DOHH2 (cell line): ENCODE data around the gene SHB.

Experiments
- H3F3A ChIP-seq: fragments of 200-600 bp; sonication (generic), shearing (Covaris generic); 2 replicates; pipeline ENCODE4 v1.6.0; 2016; ENCODE audit warnings: antibody characterized with exemption, mild to moderate bottlenecking; ENCODE audit not compliant: control insufficient read depth, insufficient read depth
- H3K27ac ChIP-seq: fragments of 200-600 bp; sonication (generic); 2 replicates; pipeline ENCODE4 v1.5.1; 2014; ENCODE audit warnings: low read depth, mild to moderate bottlenecking, low read length, moderate library complexity
- H3K27me3 ChIP-seq: fragments of 200-600 bp; sonication (generic); 2 replicates; pipeline ENCODE4 v1.6.1; 2014; ENCODE audit warnings: mild to moderate bottlenecking, low read length, mixed read lengths; ENCODE audit not compliant: control insufficient read depth
- H3K36me3 ChIP-seq: fragments of 200-600 bp; sonication (generic); 2 replicates; pipeline ENCODE4 v1.6.1; 2014; ENCODE audit warnings: mild to moderate bottlenecking, low read length, moderate library complexity, mixed read lengths; ENCODE audit not compliant: control insufficient read depth
- H3K4me1 ChIP-seq: fragments of 200-600 bp; sonication (generic); 2 replicates; pipeline ENCODE4 v1.6.1; 2014; ENCODE audit warnings: mild to moderate bottlenecking, low read length, mixed read lengths; ENCODE audit not compliant: control insufficient read depth
- H3K4me2 ChIP-seq: fragments of 200-600 bp; sonication (generic); 2 replicates; pipeline ENCODE4 v1.6.0; 2014; ENCODE audit warnings: mild to moderate bottlenecking, low read length, moderate library complexity
- H3K4me3 ChIP-seq: fragments of 200-600 bp; sonication (generic); 2 replicates; pipeline ENCODE4 v1.5.1; 2014; ENCODE audit warnings: mild to moderate bottlenecking, low read length, mixed read lengths
- H3K79me2 ChIP-seq: fragments of 200-600 bp; sonication (generic); 2 replicates; pipeline ENCODE4 v1.6.1; 2014; ENCODE audit warnings: mild to moderate bottlenecking, low read length, mixed read lengths; ENCODE audit not compliant: control insufficient read depth
- H3K9me2 ChIP-seq: fragments of 200-600 bp; sonication (generic); replicated peaks from 2 replicates; pipeline ENCODE4 v1.6.1; 2014; ENCODE audit warnings: mild to moderate bottlenecking, low read length, mixed read lengths; ENCODE audit not compliant: control insufficient read depth
- H3K9me3 ChIP-seq: fragments of 200-600 bp; sonication (generic); 2 replicates; pipeline ENCODE4 v1.6.1; 2014; ENCODE audit warnings: antibody characterized with exemption, low read length, mixed read lengths; ENCODE audit not compliant: control insufficient read depth, insufficient read depth
- H4K20me1 ChIP-seq: fragments of 200-600 bp; sonication (generic); 2 replicates; pipeline ENCODE4 v1.6.0; 2014; ENCODE audit warnings: low read depth, mild to moderate bottlenecking, antibody characterized with exemption, low read length, moderate library complexity; ENCODE audit not compliant: control insufficient read depth, insufficient read depth
- EZH2phosphoT487 ChIP-seq: fragments of 200-600 bp; sonication (generic); IDR thresholded peaks from 2 replicates; pipeline ENCODE4 v1.6.1; 2017; ENCODE audit warnings: borderline replicate concordance, mild to moderate bottlenecking, antibody characterized with exemption, low read length, moderate library complexity, mixed read lengths
- TF ChIP-seq, protein P1 (sequence below): fragments of 200-600 bp; sonication (generic); IDR thresholded peaks from one replicate; pipeline ENCODE4 v1.5.1; 2014; ENCODE audit warnings: antibody characterized with exemption, mild to moderate bottlenecking, low read depth, low read length; ENCODE audit not compliant: poor library complexity, severe bottlenecking

SHB gene

GRCh38 chr9:37937366-37937765 is 131.7 kb downstream of the SHB start:
- TF ChIP-seq, protein P1, sequence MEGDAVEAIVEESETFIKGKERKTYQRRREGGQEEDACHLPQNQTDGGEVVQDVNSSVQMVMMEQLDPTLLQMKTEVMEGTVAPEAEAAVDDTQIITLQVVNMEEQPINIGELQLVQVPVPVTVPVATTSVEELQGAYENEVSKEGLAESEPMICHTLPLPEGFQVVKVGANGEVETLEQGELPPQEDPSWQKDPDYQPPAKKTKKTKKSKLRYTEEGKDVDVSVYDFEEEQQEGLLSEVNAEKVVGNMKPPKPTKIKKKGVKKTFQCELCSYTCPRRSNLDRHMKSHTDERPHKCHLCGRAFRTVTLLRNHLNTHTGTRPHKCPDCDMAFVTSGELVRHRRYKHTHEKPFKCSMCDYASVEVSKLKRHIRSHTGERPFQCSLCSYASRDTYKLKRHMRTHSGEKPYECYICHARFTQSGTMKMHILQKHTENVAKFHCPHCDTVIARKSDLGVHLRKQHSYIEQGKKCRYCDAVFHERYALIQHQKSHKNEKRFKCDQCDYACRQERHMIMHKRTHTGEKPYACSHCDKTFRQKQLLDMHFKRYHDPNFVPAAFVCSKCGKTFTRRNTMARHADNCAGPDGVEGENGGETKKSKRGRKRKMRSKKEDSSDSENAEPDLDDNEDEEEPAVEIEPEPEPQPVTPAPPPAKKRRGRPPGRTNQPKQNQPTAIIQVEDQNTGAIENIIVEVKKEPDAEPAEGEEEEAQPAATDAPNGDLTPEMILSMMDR: no peak
- TF ChIP-seq EZH2phosphoT487: no peak
- no peak overlapping the region for H3K4me3 ChIP-seq
- H3K4me1 ChIP-seq: no peaks in the 10 kb centered on the region

DNA sequence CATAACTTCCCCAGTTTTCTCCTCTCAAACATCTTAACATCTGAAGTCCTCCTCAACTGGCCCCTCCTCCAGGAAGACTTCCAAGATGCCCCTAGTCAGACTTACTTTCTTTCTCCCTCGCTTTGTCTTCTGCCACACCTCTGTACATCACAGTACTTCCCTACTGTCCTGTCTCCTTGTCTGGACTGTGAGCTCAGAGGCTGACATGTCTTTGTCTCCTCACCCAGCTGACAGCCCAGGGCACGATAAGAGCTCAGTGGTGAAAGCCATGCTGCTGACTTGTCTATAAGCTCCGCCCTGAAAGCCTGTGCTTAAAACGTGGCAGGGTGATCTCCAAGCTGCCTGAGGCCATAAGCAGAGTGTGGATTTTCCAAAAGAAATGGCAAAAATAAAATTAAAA is 132.1 kb downstream of the SHB start:
- TF ChIP-seq, protein P1: no peak
- no peak for TF ChIP-seq EZH2phosphoT487
- Histone ChIP-seq H3K27me3 (no peaks in the 10 kb centered on the region; the same call in 1 of the 2 replicates), H4K20me1 (no peaks in the 10 kb centered on the region), H3F3A (no peaks in the 10 kb centered on the region), H3K9me2 (no peaks in the 10 kb centered on the region), H3K4me3 (no peak overlapping the region), H3K79me2 (no peaks in the 10 kb centered on the region), H3K4me1 (no peaks in the 10 kb centered on the region), H3K4me2 (no peak overlapping the region), H3K36me3 (no peaks in the 10 kb centered on the region), H3K27ac (no peak overlapping the region), H3K9me3 (no peaks in the 10 kb centered on the region)

More at GRCh38 chr9:37937366-37937765, 131.7 kb downstream of the SHB start:
- Histone ChIP-seq H4K20me1 (no peaks in the 10 kb centered on the region), H3K9me2 (no peaks in the 10 kb centered on the region), H3K27me3 (peaks cover 2% of the 10 kb centered on the region; the same call in 1 of the 2 replicates), H3F3A (no peaks in the 10 kb centered on the region), H3K79me2 (no peaks in the 10 kb centered on the region), H3K27ac (no peak overlapping the region), H3K9me3 (no peaks in the 10 kb centered on the region), H3K36me3 (no peaks in the 10 kb centered on the region), H3K4me2 (no peak overlapping the region)

DNA sequence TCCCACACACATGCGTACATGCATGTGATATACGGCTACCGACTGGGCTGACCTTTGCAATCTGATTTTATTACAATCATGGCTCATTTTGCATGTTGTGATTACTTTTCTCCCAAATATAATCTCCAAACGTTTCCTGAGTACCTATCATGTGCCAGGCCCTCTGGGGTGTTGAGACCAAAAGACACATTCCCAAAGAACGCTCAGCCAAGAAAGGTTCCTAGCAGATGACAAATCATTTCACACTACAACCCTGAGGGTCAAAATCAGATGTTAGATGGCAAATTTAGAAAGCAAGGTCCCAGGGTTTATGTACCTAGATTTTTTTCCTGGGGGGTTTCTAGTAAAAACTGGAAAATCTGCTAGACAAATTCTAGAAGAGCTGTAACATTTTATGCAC is 132.7 kb downstream of the SHB start:
- Histone ChIP-seq H3K9me2 (no peaks in the 10 kb centered on the region), H3K36me3 (no peaks in the 10 kb centered on the region), H3K4me1 (no peaks in the 10 kb centered on the region), H3K4me2 (no peak overlapping the region), H3K9me3 (no peaks in the 10 kb centered on the region), H3K27ac (no peak overlapping the region), H3K79me2 (no peaks in the 10 kb centered on the region), H3F3A (no peaks in the 10 kb centered on the region), H3K4me3 (no peak overlapping the region), H3K27me3 (no peaks in the 10 kb centered on the region), H4K20me1 (no peaks in the 10 kb centered on the region)
- no peak for TF ChIP-seq EZH2phosphoT487
- TF ChIP-seq, protein P1: no peak

DNA sequence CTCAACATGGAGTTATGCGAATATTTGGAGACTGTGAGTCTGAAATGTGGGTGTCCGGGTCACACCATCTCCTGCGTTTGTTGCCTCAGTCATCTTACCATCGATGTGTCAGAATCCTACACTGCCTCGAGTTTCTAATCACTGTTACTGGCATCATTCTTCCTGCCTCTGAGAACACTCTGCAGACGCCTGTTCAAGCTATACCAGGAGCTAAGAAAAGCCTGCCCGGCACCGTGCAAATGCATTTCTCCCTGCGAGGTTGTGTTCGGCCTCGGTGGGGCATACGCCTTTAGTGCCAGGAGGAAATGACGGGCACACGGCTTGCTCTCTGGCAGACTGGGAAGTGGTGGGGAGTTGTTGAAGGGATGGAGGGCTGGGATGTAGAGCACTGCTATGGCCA is 133.9 kb downstream of the SHB start:
- Histone ChIP-seq H4K20me1 (no peaks in the 10 kb centered on the region), H3K9me3 (no peaks in the 10 kb centered on the region), H3K79me2 (no peaks in the 10 kb centered on the region), H3K4me1 (no peaks in the 10 kb centered on the region), H3K4me3 (no peak overlapping the region), H3K27me3 (no peaks in the 10 kb centered on the region), H3K9me2 (no peaks in the 10 kb centered on the region), H3K27ac (no peak overlapping the region), H3K36me3 (no peaks in the 10 kb centered on the region), H3K4me2 (no peak overlapping the region), H3F3A (no peaks in the 10 kb centered on the region)
- TF ChIP-seq EZH2phosphoT487: no peak
- TF ChIP-seq, protein P1: no peak
